NCI-H1105 (cell line): ENCODE results near the gene COL6A3.
"Not testable (repeated sequence)": the region's sequence is repeated elsewhere in the genome, so short reads cannot be mapped to it uniquely, and the experiment has no call there.

Experiments
- DNase-seq: peaks from one replicate; lab custom pipeline; 2025; lab: John Stamatoyannopoulos, UW

Gene COL6A3

DNA sequence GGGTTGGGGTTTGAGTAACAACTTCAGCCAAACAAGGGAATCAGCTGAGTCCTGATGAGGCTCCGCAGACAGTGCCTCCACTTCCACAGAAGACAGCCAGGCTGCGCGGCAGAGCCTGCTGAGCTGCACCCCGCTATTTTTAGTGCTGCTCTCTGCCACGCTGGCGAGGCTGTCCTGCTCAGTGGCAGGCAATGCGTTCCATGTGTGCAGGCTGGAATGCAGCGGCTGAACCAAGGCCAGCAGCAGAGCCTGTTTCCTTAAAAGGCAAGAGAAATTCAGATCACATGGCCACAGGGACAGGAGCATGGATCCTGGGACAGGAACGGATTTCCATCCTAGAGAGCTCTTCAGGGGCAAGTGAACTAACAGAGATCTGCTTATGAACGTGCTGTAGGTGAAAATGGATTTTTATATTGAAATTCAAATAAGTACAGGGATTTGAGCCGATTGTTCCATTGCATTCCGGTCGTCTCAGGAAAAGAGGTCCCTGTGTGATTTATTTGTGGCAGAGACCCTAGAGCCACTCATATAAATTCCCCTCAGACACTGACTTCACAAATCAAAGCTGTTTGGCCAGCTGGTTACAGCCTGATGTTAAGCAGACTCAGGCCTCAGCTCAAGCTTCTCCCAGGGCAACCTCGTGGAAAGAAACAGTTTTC, 98.7 kb downstream of the COL6A3 start:
- no peak for DNase-seq

DNA sequence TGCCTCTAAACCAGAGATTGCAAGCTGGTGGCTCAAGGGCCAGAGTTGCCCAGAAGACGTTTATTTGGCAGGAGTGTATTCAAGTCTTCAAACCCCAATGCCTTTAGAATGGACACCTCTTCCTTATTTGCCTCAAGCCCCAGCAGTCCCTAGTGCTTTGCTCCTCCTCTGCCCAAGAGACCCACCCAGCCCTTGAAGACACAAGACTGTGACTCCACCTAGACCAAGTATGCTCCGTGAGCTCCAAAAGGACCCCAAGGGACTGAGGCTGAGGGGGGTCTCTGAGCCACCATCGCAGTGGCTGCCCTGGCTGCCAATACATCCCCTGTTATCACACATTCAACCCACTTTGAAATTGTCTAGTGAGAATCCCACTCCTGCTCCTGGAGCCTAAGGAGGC, 99.3 kb downstream of the COL6A3 start:
- no peak for DNase-seq

DNA sequence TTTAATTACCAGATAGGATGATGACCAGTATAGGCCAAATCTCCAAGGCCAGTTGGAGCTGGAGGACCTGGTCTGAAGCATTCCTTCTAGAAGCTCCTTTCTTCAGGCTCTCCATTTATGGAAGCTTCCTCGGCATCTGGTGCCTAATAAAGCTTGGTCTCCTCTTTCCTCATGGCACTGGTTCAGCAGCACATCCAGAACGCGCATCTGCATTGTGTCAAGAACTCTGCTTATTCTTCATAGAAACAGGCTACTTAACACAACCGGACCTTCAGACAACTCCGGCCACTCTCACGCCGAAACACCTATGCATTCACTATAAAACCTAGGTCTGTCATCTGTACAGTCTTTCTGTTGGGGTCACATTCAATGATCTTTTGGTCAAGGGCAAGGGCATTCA, 99.8 kb downstream of the COL6A3 start:
- no peak for DNase-seq

DNA sequence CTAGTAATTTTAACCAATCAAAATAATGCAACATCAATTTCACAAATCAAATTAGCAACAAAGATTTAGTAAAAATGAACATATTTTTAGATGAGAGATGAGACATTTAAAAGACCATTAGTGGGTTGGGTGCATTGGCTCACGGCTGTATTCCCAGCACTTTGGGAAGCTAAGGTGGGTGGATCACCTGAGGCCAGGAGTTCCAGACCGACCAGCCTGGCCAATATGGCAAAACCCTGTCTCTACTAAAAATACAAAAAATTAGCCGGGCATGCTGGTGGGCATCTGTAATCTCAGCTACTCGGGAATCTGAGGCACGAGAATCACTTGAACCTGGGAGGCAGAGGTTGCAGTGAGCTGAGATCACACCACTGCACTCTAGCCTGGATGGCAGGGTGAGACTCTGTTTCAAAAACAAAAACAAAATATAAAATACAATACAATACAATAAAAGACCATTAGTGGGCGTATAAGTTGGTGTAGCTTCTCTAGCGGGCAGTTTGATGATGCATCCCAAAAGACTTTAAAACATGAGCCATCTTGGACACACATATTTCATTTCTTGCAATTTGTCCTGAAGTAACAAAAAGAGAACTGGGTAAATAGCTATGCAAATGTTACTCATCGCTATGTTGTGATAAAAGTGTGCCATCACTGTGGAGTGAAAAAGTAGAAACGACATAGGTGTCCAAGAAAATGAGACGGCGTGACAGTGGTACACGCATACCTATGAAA, 101.8 kb downstream of the COL6A3 start:
- DNase-seq, result no peak

DNA sequence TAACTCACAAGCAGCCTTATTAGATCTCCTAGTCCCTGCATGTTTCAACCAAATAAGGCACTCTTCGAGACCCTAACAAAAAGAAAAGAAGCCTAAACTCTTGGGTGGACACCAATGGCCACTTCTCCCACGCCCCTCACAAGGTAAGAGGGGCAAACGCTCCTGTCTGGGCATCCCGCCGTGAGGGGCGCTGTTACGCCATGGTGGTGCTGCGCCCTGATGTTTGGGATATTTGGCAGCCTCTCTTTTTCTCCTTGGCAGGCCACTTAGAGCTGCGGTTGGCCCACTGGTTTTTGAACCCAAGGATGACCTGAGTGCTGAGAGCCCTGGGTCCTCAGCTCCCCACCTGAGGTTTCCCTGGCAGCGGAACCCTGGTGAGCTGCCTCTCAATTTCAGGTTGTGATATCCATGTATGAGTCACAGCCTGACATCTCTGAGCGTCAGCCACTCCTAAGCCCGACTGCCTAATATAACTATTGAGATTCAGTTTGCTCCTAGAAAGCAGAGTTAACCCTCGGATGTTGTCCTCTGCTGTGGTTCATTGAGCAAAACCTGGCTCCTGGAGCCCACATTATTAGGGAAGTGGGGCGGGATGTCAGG, 103.3 kb downstream of the COL6A3 start:
- DNase-seq, result no peak

DNA sequence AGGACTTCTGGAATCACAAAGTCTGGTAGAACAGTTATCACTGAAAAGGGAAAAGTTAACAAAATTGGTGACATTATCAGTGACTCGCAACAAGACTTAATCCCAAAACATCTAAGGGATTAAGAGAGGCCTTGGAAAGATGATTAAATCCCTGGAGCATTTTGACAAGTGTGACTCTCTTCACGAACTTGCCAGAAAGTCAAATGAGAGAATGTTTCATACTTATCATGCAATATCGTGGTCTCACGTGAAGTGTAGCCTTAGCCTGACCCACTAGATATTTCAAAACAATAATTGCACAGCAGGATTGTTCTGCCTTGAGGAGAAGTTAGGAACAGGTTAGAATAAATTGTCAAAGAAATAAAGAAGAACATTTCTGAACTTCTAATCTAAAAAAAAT, 104.5 kb downstream of the COL6A3 start:
- DNase-seq, result no peak

DNA sequence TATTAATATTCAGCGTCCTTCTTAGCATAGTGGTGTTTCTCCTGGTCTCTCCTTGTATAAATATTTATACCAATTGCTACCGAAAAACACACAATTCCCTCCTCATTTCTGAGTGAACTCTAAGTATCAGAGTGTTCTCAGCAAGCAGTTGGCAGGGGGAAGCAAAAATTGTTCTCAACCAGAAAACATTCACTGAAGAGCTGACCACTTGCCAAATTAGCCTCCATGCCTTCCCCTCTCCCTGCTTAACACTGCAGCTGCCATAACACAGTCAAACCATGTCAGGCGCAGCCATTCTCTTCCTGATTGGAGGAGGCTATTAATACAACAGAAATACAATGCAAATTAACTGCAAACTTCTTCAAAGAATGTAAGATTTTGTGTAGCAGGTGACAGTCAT, 105.0 kb downstream of the COL6A3 start:
- DNase-seq, result no peak

DNA sequence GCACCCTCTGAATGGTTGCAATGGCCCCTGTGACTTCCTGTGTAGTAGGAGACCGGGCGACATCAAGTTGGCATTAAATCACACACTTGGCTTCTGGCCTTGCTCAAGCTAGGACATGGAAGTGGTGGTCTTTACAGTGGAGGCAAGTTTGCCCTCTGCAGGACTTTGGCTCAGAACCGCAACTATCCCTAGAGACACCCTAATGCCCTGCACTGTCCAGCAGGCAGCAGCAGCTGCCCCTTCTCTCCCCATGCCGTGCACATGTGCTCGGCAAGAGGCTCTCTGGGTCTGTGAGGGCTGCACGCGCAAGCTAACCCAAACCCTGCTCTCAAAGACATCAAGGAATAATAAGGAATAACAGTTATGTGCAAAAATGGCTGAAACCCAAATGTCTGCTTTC, 106.5 kb downstream of the COL6A3 start:
- DNase-seq, result no peak

DNA sequence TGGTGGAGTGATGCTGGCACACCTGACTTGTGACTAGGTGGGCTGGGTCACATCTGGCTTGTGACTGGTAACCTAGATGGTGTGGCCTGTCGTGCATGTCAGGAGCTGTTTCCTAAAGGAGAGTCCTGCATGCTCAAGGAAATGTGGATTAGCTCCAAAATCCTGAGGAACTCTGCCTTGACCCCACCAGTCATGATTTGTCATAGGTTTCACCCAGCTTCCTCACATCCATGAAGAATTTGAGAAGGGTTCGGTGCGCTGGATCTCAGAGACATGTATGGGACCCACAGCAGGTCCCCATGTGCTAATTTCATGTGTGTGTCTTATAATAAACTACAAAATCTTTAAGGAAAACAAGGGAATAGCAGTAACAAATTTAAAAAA, 107.2 kb downstream of the COL6A3 start:
- no peak for DNase-seq

DNA sequence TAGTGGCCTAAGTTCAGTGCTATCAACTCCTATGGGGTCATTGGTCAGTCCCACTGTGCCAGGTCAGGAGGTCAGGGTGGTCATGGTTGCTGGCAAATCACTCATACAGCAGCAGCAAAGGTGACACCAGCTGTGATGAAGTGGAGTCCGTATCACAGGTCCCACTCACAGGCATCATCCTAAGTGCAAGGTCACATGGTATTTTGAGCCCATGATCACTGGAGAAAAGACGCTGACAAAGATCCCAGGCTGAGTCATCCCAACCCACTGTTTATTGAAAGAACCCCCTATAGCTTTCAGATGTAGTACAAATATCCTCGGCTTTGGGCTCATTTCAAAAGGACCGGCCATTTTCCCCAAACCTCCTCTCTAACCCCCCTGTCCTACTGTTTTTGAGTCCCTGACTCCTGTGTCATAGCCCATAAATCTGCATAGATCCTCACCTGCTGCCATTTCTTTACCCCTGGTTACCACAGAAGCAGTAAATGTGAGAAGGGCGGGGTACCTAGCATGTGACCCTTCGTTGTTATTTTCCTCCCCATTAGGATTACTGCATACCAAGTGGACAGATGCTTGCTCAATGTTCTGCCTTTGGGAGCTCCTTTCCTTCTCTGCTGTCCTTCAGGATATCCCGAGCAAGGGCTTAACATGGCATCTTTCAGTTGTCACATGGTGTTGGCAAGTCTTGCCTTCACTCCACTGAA, 107.7 kb downstream of the COL6A3 start:
- no peak for DNase-seq

DNA sequence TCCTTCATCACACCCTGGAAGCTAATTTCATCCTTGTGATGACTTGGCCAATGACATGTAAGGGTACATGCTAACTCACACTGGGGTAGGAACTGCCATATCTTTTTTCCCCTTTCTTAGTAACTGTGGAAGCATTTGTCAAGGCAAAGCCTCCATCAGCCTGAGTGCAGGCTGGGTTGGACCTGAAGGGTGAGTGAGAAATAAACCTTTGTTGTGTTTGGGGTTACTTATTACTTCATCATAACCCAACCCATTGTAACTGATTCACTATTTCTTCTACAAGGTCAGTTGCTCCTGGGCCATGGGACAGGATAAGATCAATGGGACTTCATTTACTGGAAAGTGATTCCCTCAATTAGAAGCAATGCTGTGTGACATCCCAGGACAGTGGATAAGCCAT, 108.4 kb downstream of the COL6A3 start:
- no peak for DNase-seq

DNA sequence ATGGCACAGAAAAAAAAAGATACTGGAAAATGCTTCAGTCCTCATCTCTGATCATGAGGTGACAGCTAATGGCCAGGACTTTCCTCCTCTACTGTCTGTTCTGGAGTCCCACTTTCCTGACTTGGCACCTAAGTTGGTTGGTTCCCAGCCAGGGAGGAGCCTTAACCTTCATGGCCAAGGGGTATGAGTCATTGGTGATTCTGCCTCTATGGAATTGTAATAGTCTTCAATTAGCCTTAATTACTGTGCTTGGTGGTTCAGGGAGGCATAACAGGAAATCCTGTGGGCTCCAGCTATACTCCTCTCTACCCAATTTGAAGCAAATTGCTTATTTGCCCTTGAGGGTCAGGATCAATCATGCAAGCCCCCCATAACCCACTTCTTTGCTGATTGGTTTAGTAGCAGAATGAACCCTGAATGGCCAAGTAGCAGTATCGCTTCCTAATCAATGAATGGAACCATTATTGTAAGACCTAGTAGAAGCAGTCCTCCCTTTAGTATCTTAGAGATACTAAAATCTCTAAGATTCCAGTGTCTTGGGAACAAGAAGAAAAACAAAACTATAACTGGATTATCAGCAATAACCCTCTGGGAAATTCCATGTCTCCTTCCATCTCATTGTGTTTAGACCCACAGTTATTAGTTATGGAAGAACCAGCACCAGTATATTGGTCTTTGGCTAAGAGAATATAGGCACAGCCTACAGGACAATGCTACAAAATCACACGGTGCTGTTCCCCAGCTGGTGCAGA, 109.0 kb downstream of the COL6A3 start:
- DNase-seq, result no peak

DNA sequence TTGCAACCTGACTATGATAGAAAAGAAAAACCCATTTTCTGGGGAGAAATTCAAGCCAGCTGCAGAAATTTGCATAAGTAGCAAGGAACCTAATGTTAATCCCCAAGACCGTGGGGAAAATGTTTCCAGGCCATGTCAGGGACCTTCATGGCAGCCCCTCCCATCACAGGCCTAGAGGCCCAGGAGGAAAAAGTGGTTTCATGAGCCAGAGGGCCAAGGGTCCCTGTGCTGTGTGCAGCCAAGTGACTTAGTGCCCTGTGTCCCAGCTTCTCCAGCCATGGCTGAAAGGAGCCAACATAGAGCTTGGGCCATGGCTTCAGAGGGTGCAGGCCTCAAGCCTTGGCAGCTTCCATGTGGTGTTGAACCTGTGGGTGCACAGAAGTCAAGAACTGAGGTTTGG, 110.7 kb downstream of the COL6A3 start:
- not testable (repeated sequence) for DNase-seq

DNA sequence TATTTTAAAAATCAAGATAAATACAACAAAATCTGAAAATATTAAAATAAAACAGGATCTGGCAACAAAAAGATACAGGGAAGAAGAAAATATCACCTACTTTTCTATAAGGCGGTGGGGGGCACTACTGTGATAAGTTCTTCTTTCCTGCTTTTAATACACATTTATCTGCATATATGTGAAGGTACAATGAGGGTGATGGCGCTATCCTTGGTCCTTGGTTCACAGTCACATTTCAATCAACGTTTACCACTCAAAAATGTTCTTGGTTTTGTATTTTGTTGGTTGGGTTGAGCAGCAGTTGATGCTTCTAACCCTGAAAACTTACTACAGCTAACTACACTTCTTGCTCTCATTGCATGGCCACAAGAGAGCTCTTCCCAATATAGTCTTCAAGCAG, 112.4 kb downstream of the COL6A3 start:
- no peak for DNase-seq

DNA sequence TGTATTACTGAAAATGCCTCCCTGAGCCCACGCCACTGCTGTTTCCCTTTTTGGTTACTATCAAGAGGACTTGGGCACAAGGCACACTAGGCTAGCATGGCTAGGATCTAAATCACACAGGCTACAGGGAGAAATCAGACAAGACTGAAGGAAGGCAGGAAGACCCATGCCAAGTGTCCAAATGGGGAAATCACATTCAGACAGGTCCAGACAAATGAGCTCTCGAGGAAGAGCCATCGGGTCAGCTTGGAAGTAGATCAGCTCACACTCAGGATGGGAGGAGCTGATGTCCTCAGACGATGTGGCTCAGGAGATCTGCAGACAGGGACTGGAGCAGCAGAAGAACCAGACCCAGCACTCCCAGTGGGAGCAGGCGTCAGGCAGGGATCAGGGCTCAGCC, 113.2 kb downstream of the COL6A3 start:
- no peak for DNase-seq

DNA sequence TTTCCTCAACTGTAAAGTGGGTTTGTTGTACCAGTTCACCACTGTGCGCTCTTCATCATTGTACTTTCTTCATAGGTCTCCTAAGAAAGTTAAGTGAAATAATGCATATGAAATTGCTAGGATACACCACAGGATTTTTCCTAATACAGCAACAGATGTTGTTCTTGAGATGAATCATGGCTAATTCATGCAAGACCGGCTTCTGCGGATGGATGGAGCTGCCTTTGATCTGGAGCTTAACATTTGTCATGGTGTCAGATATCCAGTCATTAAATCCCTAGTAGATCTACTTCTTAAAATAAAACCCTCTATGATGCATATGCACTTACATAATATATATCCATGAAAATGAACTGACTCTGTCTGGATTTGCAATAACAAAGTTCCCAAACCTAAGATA, 114.1 kb downstream of the COL6A3 start:
- no peak for DNase-seq

DNA sequence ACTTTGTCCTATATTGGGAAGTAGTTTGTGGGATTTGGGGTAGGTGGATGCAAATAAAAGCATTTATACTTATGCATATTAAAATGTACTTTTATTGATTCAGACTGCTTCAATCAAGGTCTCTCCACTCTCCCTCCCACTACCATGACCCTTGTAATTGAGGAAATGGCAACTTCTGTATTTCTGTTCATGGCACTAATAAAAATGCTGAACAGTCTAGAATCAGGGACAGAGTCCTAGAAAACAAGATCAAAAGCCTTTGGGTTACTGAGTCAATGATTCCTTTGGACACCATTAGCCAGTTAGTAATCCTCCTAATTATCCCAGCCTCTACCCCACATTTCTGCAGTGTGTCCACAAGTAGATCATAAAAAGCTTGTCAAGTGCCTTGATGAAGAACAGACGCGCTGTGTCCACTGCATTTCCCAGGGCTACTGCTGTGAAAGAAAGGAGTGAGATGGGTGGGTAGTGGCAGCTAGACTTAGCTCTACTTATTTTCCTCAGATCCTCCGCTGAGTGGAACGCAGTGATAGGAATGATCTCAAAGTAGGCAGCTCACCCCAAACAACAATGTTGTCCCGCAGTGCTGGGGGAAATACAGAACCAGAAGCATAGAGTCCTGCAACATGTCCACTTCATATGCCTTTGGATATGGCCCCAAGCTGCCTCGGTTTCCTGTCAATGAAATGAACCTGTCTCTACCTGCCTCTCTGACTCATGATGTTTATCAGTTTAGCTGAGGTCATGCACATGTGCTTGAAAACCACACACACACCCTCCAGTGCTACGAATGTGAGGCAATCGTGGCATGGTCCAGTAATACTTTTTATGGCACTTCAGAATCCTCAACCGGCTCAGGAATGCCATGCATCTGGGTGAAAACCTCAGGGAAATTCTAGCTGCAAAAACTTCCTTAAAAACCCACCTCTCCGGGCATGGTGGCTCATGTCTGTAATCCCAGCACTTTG, 115.5 kb downstream of the COL6A3 start:
- DNase-seq, result no peak

DNA sequence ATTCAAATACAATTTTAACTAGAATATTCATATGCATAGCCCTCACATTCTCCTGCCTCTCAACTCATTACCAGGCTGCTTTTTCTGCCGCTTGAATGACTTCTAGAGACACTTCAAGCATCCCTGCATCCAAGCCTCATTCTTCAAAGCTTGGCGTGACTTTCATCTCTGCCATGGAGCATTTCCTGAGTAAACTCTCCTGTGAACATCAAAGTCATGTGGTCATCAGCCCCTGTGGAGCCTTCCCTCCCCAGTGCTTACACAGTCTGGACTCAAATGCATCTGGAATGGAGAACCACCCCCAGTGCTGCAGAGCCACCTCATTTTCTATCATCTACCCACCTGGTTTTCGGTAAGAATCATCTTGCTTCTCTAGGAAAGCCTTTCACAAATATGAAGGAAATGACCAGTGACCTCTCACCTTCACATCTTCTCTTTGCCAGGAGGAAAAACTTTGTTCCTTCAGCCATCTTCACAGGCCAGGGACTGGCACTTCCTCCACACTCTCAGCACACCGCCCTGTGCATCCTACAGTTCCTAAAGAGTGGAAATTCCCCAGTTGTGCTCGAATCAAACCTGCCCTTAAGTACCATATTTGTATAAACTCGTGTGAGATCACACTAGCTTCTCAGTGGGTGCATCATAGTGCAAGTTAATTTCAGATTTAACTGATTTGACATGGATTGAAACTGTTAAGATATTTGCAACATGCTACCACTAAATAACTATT, 116.4 kb downstream of the COL6A3 start:
- no peak for DNase-seq

DNA sequence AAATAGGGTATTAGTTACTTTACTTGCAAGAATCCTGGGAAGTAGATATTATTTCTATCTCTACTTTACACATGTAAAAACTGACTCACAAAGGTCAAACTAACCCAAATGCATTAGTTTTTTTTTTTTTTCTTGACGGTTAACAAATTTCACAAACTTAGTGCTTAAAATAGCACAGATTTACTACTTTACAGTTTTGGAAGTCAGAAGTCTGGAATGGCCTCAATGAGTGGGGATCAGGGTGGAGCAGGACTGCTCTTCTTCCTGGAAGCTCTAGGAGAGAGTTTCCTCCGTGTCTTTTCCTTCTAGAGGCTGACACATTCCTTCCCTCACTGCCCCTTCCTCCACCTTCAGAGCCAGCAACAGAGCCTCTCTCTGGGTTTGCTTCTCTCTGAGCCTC, 117.2 kb downstream of the COL6A3 start:
- DNase-seq, result no peak

DNA sequence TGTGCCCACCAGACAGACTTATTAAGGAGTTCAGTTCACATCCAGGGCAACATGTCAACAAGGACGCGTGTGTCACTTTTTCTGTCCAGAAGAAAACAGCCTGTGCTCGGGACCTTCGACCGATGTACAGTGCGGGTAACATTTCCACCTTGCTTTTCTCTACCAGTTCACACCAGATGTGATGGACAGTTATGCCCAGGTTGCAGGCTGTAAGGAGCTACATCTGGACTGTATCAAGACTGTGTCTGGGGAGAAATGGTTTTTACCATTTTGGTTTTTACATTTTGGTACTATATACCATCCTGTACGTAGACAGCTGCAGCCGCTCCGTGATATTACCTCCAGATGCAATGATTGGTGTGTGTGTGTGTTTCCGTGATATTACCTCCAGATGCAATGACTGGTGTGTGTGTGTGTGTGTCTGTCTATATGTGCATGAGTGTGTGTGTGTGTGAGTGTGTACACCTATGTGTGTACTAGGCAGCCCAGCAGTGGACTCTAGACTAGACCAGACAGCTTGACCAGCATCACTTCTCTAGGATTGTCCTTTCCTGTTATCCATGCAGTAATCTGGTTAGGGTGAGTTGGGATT, 118.0 kb downstream of the COL6A3 start:
- DNase-seq, result no peak
